ENCODE measurements around the gene PHOX2B.
"Not testable (repeated sequence)": the region's sequence is repeated elsewhere in the genome, so short reads cannot be mapped to it uniquely, and the experiment has no call there.

The PHOX2B gene

GRCh38 chr4:41748074-41748570, 403 bp downstream of the PHOX2B start:
- DNase-seq (ENCODE audit: low read depth in 2 of 2), result no peak

- no peak for DNase-seq (ENCODE audit: low read depth in 2 of 2)
These were observed 1.1 kb downstream of the PHOX2B start for GRCh38 chr4:41747230-41748055.

- no peak for DNase-seq (ENCODE audit: low read depth in 2 of 2)
These were observed 1.9 kb downstream of the PHOX2B start for GRCh38 chr4:41746440-41747229.

- DNase-seq (ENCODE audit: low read depth in 2 of 2), result no peak
These were observed 2.5 kb downstream of the PHOX2B start for GRCh38 chr4:41746025-41746439.

GRCh38 chr4:41745292-41746024, 3.1 kb downstream of the PHOX2B start:
- no peak for DNase-seq (ENCODE audit: low read depth in 2 of 2)

GRCh38 chr4:41744572-41745291, 3.8 kb downstream of the PHOX2B start:
- DNase-seq (ENCODE audit: low read depth in 2 of 2), result no peak

GRCh38 chr4:41741354-41741753, 7.2 kb downstream of the PHOX2B start:
- no peak for DNase-seq (ENCODE audit: low read depth in 2 of 2)

- not testable (repeated sequence) for DNase-seq (ENCODE audit: low read depth in 2 of 2)
These were observed 11.0 kb downstream of the PHOX2B start for GRCh38 chr4:41737491-41737890.

- DNase-seq (ENCODE audit: low read depth in 2 of 2), result no peak
These were observed 14.2 kb downstream of the PHOX2B start for GRCh38 chr4:41734371-41734770.

GRCh38 chr4:41731569-41732126, 16.9 kb downstream of the PHOX2B start:
- DNase-seq (ENCODE audit: low read depth in 2 of 2), result no peak

GRCh38 chr4:41728573-41728913, 20.0 kb downstream of the PHOX2B start:
- no peak for DNase-seq (ENCODE audit: low read depth in 2 of 2)

- DNase-seq (ENCODE audit: low read depth in 2 of 2), result no peak
These were observed 20.5 kb downstream of the PHOX2B start for GRCh38 chr4:41727861-41728572.

- DNase-seq (ENCODE audit: low read depth in 2 of 2), result no peak
These were observed 23.3 kb downstream of the PHOX2B start for GRCh38 chr4:41725254-41725653.

GRCh38 chr4:41723286-41723685, 25.2 kb downstream of the PHOX2B start:
- DNase-seq (ENCODE audit: low read depth in 2 of 2), result no peak

GRCh38 chr4:41722181-41722580, 26.3 kb downstream of the PHOX2B start:
- DNase-seq (ENCODE audit: low read depth in 2 of 2), result no peak

GRCh38 chr4:41719417-41719816, 29.1 kb downstream of the PHOX2B start:
- DNase-seq (ENCODE audit: low read depth in 2 of 2), result no peak

- no peak for DNase-seq (ENCODE audit: low read depth in 2 of 2)
These were observed 29.6 kb downstream of the PHOX2B start for GRCh38 chr4:41718907-41719306.

GRCh38 chr4:41715155-41715554, 33.4 kb downstream of the PHOX2B start:
- no peak for DNase-seq (ENCODE audit: low read depth in 2 of 2)

- no peak for DNase-seq (ENCODE audit: low read depth in 2 of 2)
These were observed 34.0 kb downstream of the PHOX2B start for GRCh38 chr4:41714364-41715000.

GRCh38 chr4:41713768-41714167, 34.8 kb downstream of the PHOX2B start:
- DNase-seq (ENCODE audit: low read depth in 2 of 2), result no peak
